Brain microvascular endothelial cell (primary cell): ENCODE measurements around the gene JAKMIP3.

Experiments used
- DNase-seq: peaks from one replicate; pipeline ENCODE4 v3.0.0-alpha.2; 2020
- H3K27ac ChIP-seq: fragments of 250-450 bp; sonication (Bioruptor Pico); 2 replicates; pipeline ENCODE4 v1.5.1; 2020; ENCODE audit warnings: mild to moderate bottlenecking, moderate library complexity
- H3K27me3 ChIP-seq: fragments of 250-450 bp; sonication (Bioruptor Pico); replicated peaks from 2 replicates; pipeline ENCODE4 v1.5.1; 2020; ENCODE audit warnings: mild to moderate bottlenecking
- H3K36me3 ChIP-seq: fragments of 250-450 bp; sonication (Bioruptor Pico); replicated peaks from 2 replicates; pipeline ENCODE4 v1.5.1; 2020; ENCODE audit warnings: mild to moderate bottlenecking
- H3K4me3 ChIP-seq: 2 replicates; pipeline ENCODE4 v1.5.1; 2011; ENCODE audit warnings: low read depth, mild to moderate bottlenecking, control low read depth, low read length, moderate library complexity
- in situ Hi-C: cut with HindIII; loops from 2 replicates; pipeline ENCODE4 v1.10.0; 2017; ENCODE audit warnings: low sequenced_read_pairs, low pct_ligation_motif_present
- TF ChIP-seq, protein P1 (sequence below): IDR thresholded peaks from 2 replicates; pipeline ENCODE4 v1.5.1; 2011; ENCODE audit warnings: low read depth, mild to moderate bottlenecking, moderate library complexity, low read length, control low read depth, inconsistent platforms; ENCODE audit errors: missing control alignments

The JAKMIP3 gene

DNA sequence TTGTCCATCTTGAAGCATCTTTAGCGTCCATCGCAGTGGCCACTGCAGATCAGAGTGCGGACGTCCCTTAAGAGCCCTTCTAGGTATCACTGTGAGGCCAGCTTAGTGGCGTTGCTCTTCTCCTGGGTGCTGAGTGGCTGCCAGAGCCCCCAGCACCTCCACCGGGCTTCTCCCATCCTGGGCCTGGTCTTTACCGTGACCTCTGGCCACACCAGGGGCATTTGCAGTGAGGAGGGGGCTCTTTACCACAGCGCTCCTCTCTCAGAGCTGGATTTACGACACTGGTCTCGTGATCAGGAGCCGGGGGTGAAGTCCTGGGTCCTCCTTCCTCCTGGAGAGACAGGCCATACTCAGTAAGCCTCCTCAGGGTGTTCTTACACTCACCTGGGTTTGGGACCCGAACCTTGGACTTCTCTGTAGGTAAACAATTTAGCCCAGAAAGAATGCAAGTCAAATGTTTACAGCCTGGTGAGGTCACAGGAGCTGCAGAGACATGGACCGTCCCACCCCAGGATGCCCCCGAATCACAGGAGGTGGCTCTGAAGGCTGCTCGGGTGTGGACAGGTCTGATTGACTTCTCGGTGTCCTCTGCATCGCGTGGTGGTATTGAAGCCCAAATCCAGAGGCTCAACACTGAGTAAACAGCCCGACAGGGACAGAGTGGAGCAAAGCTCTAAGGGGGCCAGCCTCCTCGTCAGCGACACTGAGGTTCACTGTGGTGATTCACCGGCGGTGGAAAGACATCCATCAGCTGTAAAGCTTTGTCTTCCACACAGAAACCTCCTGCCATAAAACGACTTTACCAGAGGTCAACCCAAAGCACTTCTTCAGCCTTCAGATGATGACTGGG lies 33.0 kb downstream of the JAKMIP3 start:
- TF ChIP-seq, protein P1, sequence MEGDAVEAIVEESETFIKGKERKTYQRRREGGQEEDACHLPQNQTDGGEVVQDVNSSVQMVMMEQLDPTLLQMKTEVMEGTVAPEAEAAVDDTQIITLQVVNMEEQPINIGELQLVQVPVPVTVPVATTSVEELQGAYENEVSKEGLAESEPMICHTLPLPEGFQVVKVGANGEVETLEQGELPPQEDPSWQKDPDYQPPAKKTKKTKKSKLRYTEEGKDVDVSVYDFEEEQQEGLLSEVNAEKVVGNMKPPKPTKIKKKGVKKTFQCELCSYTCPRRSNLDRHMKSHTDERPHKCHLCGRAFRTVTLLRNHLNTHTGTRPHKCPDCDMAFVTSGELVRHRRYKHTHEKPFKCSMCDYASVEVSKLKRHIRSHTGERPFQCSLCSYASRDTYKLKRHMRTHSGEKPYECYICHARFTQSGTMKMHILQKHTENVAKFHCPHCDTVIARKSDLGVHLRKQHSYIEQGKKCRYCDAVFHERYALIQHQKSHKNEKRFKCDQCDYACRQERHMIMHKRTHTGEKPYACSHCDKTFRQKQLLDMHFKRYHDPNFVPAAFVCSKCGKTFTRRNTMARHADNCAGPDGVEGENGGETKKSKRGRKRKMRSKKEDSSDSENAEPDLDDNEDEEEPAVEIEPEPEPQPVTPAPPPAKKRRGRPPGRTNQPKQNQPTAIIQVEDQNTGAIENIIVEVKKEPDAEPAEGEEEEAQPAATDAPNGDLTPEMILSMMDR: no peak
- no peak overlapping the region for H3K4me3 ChIP-seq
- H3K27ac ChIP-seq: no peak overlapping the region
- H3K27me3 ChIP-seq: no peaks in the 10 kb centered on the region
- H3K36me3 ChIP-seq: no peaks in the 10 kb centered on the region
- no peak for DNase-seq
- in situ Hi-C loops: no loop called here

DNA sequence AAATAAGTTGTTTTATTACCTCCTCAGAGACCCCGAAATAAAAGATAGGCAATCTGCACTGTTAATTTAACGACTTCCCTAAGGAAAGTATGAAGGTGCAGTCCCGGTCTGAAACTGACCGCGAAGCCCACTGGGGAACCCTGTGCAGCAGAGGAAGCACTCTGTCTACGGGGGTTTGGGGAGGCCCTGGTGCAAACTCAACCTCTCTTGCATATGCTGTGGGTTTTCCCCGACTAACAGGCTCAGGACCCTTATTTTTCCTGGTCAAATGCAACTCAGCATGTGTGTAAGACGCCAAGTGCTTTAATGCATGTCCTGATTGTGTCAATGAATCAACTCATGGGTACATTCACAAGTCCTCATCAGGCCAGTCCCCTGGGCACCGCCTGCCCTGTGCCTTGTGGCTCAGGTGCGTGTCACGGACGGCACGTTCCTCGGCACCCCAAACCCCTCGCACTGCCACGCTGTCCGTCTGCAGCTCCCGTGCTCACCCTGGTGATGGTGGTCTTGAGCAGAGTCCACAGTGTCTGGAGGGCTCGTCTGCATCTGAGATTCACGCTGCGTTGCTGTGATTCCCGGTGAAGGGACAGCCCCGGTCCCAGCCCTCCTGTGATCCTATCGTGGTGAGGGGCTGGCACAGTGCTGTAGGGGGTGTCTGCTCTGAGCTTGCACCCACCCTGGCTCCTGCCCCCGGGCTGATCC lies 33.8 kb downstream of the JAKMIP3 start:
- Histone ChIP-seq H3K27me3 (no peaks in the 10 kb centered on the region), H3K4me3 (no peak overlapping the region), H3K36me3 (no peaks in the 10 kb centered on the region), H3K27ac (no peak overlapping the region)
- in situ Hi-C loops: no loop called here
- DNase-seq: no peak
- TF ChIP-seq, protein P1: no peak

GRCh38 chr10:132100091-132100481 lies 34.3 kb downstream of the JAKMIP3 start:
- Histone ChIP-seq H3K4me3 (no peak overlapping the region), H3K36me3 (no peaks in the 10 kb centered on the region), H3K27me3 (no peaks in the 10 kb centered on the region), H3K27ac (no peak overlapping the region)
- no peak for DNase-seq
- TF ChIP-seq, protein P1: no peak
- in situ Hi-C loops: no loop called here

DNA sequence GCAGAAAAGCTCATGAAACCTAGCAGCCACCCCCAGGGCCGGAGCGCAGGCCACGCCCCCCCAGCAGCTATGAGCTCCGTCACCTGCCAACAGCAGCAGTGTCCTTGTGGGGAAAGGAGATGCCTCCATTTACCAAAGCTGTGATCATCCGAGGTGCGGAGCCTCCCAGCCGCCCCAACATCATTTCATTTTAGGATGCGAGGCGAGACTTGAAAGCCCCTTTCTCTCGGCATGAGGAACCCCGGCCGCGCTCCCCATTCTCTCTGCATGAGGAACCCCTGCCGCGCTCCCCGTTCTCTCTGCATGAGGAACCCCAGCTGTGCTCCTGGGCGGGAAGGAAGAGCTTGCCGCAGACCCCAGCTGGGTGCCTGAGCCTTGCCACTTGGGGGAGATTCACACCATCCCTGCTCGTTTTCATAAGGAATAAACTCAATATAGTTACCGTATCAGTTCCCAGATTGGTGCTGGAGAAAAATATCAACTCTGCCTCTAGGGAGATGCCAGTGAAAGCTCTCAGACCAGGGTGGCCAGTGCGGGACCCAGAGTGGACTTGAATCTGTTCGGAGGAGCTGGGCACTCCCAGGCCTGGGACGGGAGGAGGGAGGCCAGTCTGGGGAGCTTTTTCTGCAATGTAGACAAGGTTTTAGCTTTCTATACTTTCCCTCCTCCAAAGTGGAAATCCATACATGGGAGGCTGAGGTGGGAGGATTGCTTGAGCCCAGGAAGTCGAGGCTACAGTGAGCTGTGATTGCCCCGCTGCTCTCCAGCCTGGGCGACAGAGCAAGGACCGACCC lies 35.0 kb downstream of the JAKMIP3 start:
- no peak for DNase-seq
- in situ Hi-C loops: no loop called here
- H3K27ac ChIP-seq: no peak overlapping the region
- H3K4me3 ChIP-seq: no peak overlapping the region
- no peaks in the 10 kb centered on the region for H3K27me3 ChIP-seq
- TF ChIP-seq, protein P1: no peak
- H3K36me3 ChIP-seq: no peaks in the 10 kb centered on the region

DNA sequence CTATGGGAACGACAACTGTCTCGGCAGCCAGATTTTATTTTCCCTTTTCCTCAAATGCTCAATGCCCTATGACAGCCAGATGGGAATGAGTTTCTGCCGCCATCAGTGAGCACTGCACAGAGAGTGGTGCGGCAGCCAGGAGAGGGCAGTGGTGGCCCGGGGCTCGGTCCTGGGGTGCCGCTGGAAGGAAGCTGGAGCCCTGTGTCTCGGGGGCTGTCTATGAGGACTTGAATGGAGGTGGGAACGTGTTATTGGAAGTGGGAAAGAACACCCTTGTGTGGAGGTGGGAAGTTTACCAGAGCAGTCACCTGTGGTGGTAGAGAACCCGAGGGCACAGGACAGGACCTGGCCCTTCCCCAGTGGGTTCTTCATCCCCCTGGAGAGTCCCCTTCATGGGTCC lies 35.8 kb downstream of the JAKMIP3 start:
- in situ Hi-C loops: no loop called here
- Histone ChIP-seq H3K36me3 (no peaks in the 10 kb centered on the region), H3K27ac (no peak overlapping the region), H3K4me3 (no peak overlapping the region), H3K27me3 (no peaks in the 10 kb centered on the region)
- TF ChIP-seq, protein P1: no peak
- no peak for DNase-seq
